Endothelial cell of umbilical vein (primary cell): Measurements from ENCODE around the gene OR10AD1. TPM values are rescaled to one million over a fixed set of nuclear protein-coding genes. Genes with fewer than 3 reads are reported as not detected.

Experiments
- BruUV-seq: library from RNA; stranded (reverse); fragments of 400-500 nt; replicated peaks from 2 replicates; lab custom pipeline; 2021; lab: Mats Ljungman, UMichigan
- CTCF ChIA-PET: fragments of 300-600, 350-600 bp; sonication (Branson Sonifier 250); formaldehyde crosslinking; loops from one replicate; lab custom pipeline; 2021; ENCODE audit warnings: antibody characterized with exemption, inconsistent platforms; lab: Charles Lee
- POLR2A ChIA-PET: fragments of 300-600, 350-600 bp; sonication (Branson Sonifier 250); formaldehyde crosslinking; loops from one replicate; lab custom pipeline; 2021; ENCODE audit warnings: antibody characterized with exemption, inconsistent platforms; lab: Charles Lee
- DNase-seq: peaks from one replicate; pipeline ENCODE4 v3.0.0-alpha.2; 2011; ENCODE audit warnings: low read depth, low spot score
- FAIRE-seq: peaks from 2 replicates; lab custom pipeline; 2011; peaks lifted over from hg19 to GRCh38; lab: Jason Lieb, UNC
- H2AFZ ChIP-seq: 2 replicates; pipeline ENCODE4 v1.6.0; 2012; ENCODE audit warnings: low read depth, low read length, control low read depth, inconsistent platforms
- H3K27ac ChIP-seq: 2 replicates; pipeline ENCODE4 v1.5.1; 2011; ENCODE audit warnings: low read depth, mild to moderate bottlenecking, control low read depth, low read length, moderate library complexity; ENCODE audit not compliant: insufficient read depth
- H3K27me3 ChIP-seq, 2 experiments: 2 replicates each; pipeline versions ENCODE4 v1.6.0 to v1.6.1; 2011; ENCODE audit warnings: low read length in 2 of 2, mixed read lengths in 1 of 2; ENCODE audit not compliant: control insufficient read depth in 2 of 2, insufficient read depth in 2 of 2
- H3K36me3 ChIP-seq, 2 experiments: 2 replicates in 1 of 2; 3 replicates in 1 of 2; pipeline ENCODE4 v1.5.1; 2011; ENCODE audit warnings: low read length in 2 of 2, mild to moderate bottlenecking in 1 of 2, moderate library complexity in 1 of 2; ENCODE audit not compliant: control insufficient read depth in 2 of 2, insufficient read depth in 2 of 2; ENCODE audit errors: extremely low read depth in 1 of 2
- H3K4me1 ChIP-seq: 3 replicates; pipeline ENCODE4 v1.5.1; 2011; ENCODE audit warnings: mild to moderate bottlenecking, low read length; ENCODE audit not compliant: control insufficient read depth, insufficient read depth; ENCODE audit errors: extremely low read depth
- H3K4me2 ChIP-seq: 2 replicates; pipeline ENCODE4 v1.6.1; 2011; ENCODE audit warnings: low read length, control low read depth, mixed read lengths; ENCODE audit not compliant: insufficient read depth
- H3K4me3 ChIP-seq, 3 experiments: fragments of 200-600 bp in 1 of 3; sonication (generic), shearing (Covaris generic) in 1 of 3; replicated peaks in 1 of 3; 2 replicates each; pipeline ENCODE4 v1.5.1; 2011 to 2016; ENCODE audit warnings: control low read depth in 3 of 3, low read length in 3 of 3, mild to moderate bottlenecking in 2 of 3, inconsistent platforms in 1 of 3, low read depth in 1 of 3, moderate library complexity in 1 of 3; ENCODE audit not compliant: insufficient read depth in 1 of 3
- H3K79me2 ChIP-seq: 2 replicates; pipeline ENCODE4 v1.6.0; 2012; ENCODE audit warnings: low read length, inconsistent platforms; ENCODE audit not compliant: control insufficient read depth, insufficient read depth
- H3K9ac ChIP-seq: replicated peaks from 2 replicates; pipeline ENCODE3; 2011; ENCODE audit warnings: low read length, control low read depth; ENCODE audit not compliant: insufficient read depth; ENCODE audit errors: extremely low read depth
- H3K9me1 ChIP-seq: replicated peaks from 3 replicates; pipeline ENCODE4 v1.6.0; 2011; ENCODE audit warnings: mild to moderate bottlenecking, low read length; ENCODE audit not compliant: control insufficient read depth, insufficient read depth; ENCODE audit errors: extremely low read depth
- H3K9me3 ChIP-seq: replicated peaks from 2 replicates; pipeline ENCODE4 v1.5.1; 2012; ENCODE audit warnings: low read length, inconsistent platforms; ENCODE audit not compliant: control insufficient read depth, insufficient read depth
- H4K20me1 ChIP-seq: replicated peaks from 2 replicates; pipeline ENCODE3; 2011; ENCODE audit warnings: mild to moderate bottlenecking, low read length; ENCODE audit not compliant: control insufficient read depth, insufficient read depth; ENCODE audit errors: extremely low read depth
- EZH2 ChIP-seq: IDR thresholded peaks from 2 replicates; pipeline ENCODE4 v1.6.1; 2012; ENCODE audit warnings: borderline replicate concordance, low read depth, mild to moderate bottlenecking, moderate library complexity, low read length, inconsistent platforms; ENCODE audit not compliant: severe bottlenecking
- FOS ChIP-seq: IDR thresholded peaks from 2 replicates; pipeline ENCODE4 v1.6.1; 2011; ENCODE audit warnings: mild to moderate bottlenecking, low read length, moderate library complexity, borderline replicate concordance; ENCODE audit not compliant: insufficient read depth
- GATA2 ChIP-seq: IDR thresholded peaks from 2 replicates; pipeline ENCODE4 v1.7.0; 2011; ENCODE audit warnings: low read depth, mild to moderate bottlenecking, moderate library complexity, mixed read lengths, low read length; ENCODE audit not compliant: insufficient read length, insufficient read depth
- JUN ChIP-seq: IDR thresholded peaks from 2 replicates; pipeline ENCODE4 v1.6.1; 2011; ENCODE audit warnings: borderline replicate concordance, low read depth; ENCODE audit not compliant: insufficient read length, insufficient read depth
- MAX ChIP-seq: IDR thresholded peaks from 2 replicates; pipeline ENCODE4 v1.6.1; 2011; ENCODE audit not compliant: insufficient read depth, insufficient read length
- MYC ChIP-seq: IDR thresholded peaks from one replicate; pipeline ENCODE4 v1.6.1; 2011; ENCODE audit warnings: mild to moderate bottlenecking, low read depth, low read length
- POLR2A ChIP-seq: IDR thresholded peaks from 2 replicates; pipeline ENCODE4 v1.6.1; 2012; ENCODE audit warnings: low read depth, mild to moderate bottlenecking, control low read depth, low read length
- POLR2AphosphoS5 ChIP-seq: IDR thresholded peaks from 2 replicates; pipeline ENCODE4 v1.6.1; 2012; ENCODE audit warnings: low read depth, mild to moderate bottlenecking, control low read depth, low read length, moderate library complexity; ENCODE audit not compliant: insufficient read depth
- dilution Hi-C: fragments of 300-500 bp; cut with MboI; formaldehyde crosslinking; loops from one replicate; pipeline ENCODE4 v1.15.0; 2019; ENCODE audit warnings: low sequenced_read_pairs; ENCODE audit not compliant: extremely low pct_ligation_motif_present
- intact Hi-C: fragments of 100-400 bp; cut with micrococcal nuclease; formaldehyde crosslinking; loops from one replicate; pipeline ENCODE4 v1.10.0; 2022
- polyA plus RNA-seq, 4 experiments: library from polyadenylated mRNA; depleted of rRNA in 3 of 4; stranded (reverse) in 3 of 4; unstranded in 1 of 4; fragments of >200 nt; gene quantifications; 2 replicates each; pipeline versions ENCODE4 v1.2.1 to v1.2.3, GENCODE V29; 2011 to 2012; ENCODE audit warnings: missing spikeins in 1 of 4
- total RNA-seq: library from RNA; stranded (reverse); gene quantifications from 2 replicates; pipeline ENCODE4 v1.2.3, GENCODE V29; 2021
- TF ChIP-seq, protein P1 (sequence below), 2 donors: IDR thresholded peaks; 1 replicate in 1 of 2; 2 replicates in 1 of 2; pipeline ENCODE4 v1.5.1; 2011; ENCODE audit warnings: low read length in 2 of 2, mild to moderate bottlenecking in 2 of 2, moderate library complexity in 2 of 2, control low read depth in 1 of 2, inconsistent platforms in 1 of 2, low read depth in 1 of 2; ENCODE audit not compliant: insufficient read depth in 1 of 2; ENCODE audit errors: extremely low read depth in 1 of 2

OR10AD1 gene
- total and polyA plus RNA-seq, 2 donors (not counting 3 experiments of a cell fraction or from before 2014, with no cell fraction given): not detected

DNA sequence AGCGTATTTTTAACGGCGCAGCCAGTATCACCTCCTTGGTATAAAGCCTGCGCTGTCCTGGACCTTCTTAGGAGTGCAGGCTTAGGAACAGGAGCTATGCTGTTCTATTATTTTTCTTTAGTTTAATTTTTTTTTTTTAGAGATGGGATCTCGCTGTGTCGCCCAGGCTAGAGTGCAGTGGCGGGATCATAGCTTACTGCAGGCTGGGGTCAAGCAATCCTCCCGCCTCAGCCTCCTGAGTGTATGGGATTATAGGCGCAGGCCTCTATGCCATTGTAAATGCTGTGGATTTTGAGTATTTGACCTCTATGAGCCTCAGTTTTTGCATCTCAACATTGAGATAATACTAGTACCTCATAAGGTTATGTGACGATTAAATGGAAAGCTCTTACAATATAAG lies 4.1 kb downstream of the OR10AD1 start:
- no peaks in the 10 kb centered on the region for H3K9me3 ChIP-seq
- intact Hi-C loops: loop anchor here (1.0 to 10.0 kb wide), 4 partner anchors 16 to 255 kb away; partner anchors contain the start of genes CCDC184 and COL2A1
- BruUV-seq: no TSS peak
- dilution Hi-C loops: no loop called here
- H2AFZ ChIP-seq: peak overlapping the region; percentile 86
- peaks cover 0 to 11% of the 10 kb centered on the region in 2 experiments for H3K27me3 ChIP-seq
- no peaks in the 10 kb centered on the region for H3K79me2 ChIP-seq
- DNase-seq (no peak), FAIRE-seq (no peak)
- H3K4me3 ChIP-seq: peak overlapping the region in 2 of 3 experiments; percentile 44 to 71
- no peaks in the 10 kb centered on the region for H4K20me1 ChIP-seq
- TF ChIP-seq FOS (no peak), POLR2AphosphoS5 (no peak), JUN (no peak), EZH2 (no peak), GATA2 (no peak), POLR2A (no peak), MAX (no peak), MYC (no peak)
- TF ChIP-seq, protein P1, sequence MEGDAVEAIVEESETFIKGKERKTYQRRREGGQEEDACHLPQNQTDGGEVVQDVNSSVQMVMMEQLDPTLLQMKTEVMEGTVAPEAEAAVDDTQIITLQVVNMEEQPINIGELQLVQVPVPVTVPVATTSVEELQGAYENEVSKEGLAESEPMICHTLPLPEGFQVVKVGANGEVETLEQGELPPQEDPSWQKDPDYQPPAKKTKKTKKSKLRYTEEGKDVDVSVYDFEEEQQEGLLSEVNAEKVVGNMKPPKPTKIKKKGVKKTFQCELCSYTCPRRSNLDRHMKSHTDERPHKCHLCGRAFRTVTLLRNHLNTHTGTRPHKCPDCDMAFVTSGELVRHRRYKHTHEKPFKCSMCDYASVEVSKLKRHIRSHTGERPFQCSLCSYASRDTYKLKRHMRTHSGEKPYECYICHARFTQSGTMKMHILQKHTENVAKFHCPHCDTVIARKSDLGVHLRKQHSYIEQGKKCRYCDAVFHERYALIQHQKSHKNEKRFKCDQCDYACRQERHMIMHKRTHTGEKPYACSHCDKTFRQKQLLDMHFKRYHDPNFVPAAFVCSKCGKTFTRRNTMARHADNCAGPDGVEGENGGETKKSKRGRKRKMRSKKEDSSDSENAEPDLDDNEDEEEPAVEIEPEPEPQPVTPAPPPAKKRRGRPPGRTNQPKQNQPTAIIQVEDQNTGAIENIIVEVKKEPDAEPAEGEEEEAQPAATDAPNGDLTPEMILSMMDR (IDR thresholded peaks at IDR 0.05; ENCODE audit: extremely low read depth in 1 of 2, insufficient read depth in 1 of 2, low read depth in 1 of 2, low read length in 2 of 2): no peak
- H3K9me1 ChIP-seq: no peaks in the 10 kb centered on the region
- no peaks in the 10 kb centered on the region for H3K36me3 ChIP-seq
- H3K4me1 ChIP-seq: peaks cover 10% of the 10 kb centered on the region
- no peak overlapping the region for H3K27ac ChIP-seq
- peak overlapping the region; percentile 99 for H3K4me2 ChIP-seq
- POLR2A ChIA-PET: no interaction called here
- CTCF ChIA-PET: interaction anchor here (1.2 to 3.5 kb wide), 9 partner anchors 10 to 419 kb away, joined by 3 to 19 read pairs (median 14); partner anchors contain the start of genes ASB8, CCDC184 and TMEM106C
- H3K9ac ChIP-seq: peak overlapping the region; percentile 89
